KMS-11 (cell line): ENCODE results near the gene CD28.

Experiments used
- H2AFZ ChIP-seq: fragments of 200-600 bp; sonication (generic); 2 replicates; pipeline ENCODE4 v1.6.1; 2016; ENCODE audit warnings: antibody characterized with exemption, mixed run types, low read depth
- H3K27ac ChIP-seq: fragments of 200-600 bp; sonication (generic); 2 replicates; pipeline ENCODE4 v1.6.1; 2016; ENCODE audit warnings: mild to moderate bottlenecking, mixed run types
- H3K27me3 ChIP-seq: fragments of 200-600 bp; sonication (generic); 2 replicates; pipeline ENCODE4 v1.6.1; 2017; ENCODE audit warnings: mild to moderate bottlenecking, low read depth, mixed run types, moderate library complexity; ENCODE audit not compliant: insufficient read depth
- H3K36me3 ChIP-seq: fragments of 200-600 bp; sonication (generic); 2 replicates; pipeline ENCODE4 v1.6.1; 2017; ENCODE audit warnings: mild to moderate bottlenecking, mixed run types; ENCODE audit not compliant: insufficient read depth
- H3K4me1 ChIP-seq: fragments of 200-600 bp; sonication (generic); 2 replicates; pipeline ENCODE4 v1.6.1; 2016; ENCODE audit warnings: mild to moderate bottlenecking, low read depth, mixed run types; ENCODE audit not compliant: poor library complexity, severe bottlenecking
- H3K4me2 ChIP-seq: fragments of 200-600 bp; sonication (generic); 2 replicates; pipeline ENCODE4 v1.7.0; 2016; ENCODE audit warnings: mild to moderate bottlenecking, mixed run types
- H3K4me3 ChIP-seq: fragments of 200-600 bp; sonication (generic); IDR thresholded peaks from 2 replicates; pipeline ENCODE4 v1.6.1; 2017; ENCODE audit warnings: low read depth, low read length, mixed read lengths; ENCODE audit not compliant: insufficient read depth
- H3K79me2 ChIP-seq: fragments of 200-600 bp; sonication (generic); 2 replicates; pipeline ENCODE4 v1.6.1; 2016; ENCODE audit warnings: low read depth, mixed run types; ENCODE audit not compliant: insufficient read depth
- H3K9ac ChIP-seq: fragments of 200-600 bp; sonication (generic); 2 replicates; pipeline ENCODE4 v1.6.1; 2016; ENCODE audit warnings: mild to moderate bottlenecking, mixed run types
- H4K20me1 ChIP-seq: fragments of 200-600 bp; sonication (generic); 2 replicates; pipeline ENCODE4 v1.6.1; 2016; ENCODE audit warnings: mild to moderate bottlenecking, mixed run types; ENCODE audit not compliant: insufficient read depth
- CTCF ChIP-seq: fragments of 200-600 bp; sonication (generic); conservative IDR thresholded peaks from 2 replicates; pipeline ENCODE4 v1.6.1; 2017; ENCODE audit warnings: low read depth, mild to moderate bottlenecking, antibody characterized with exemption, low read length, moderate library complexity, mixed read lengths

CD28 gene

GRCh38 chr2:203751685-203752271 lies 45.3 kb downstream of the CD28 start:
- Histone ChIP-seq H2AFZ (no peak overlapping the region), H3K4me3 (no peak overlapping the region), H3K27ac (no peak overlapping the region), H3K9ac (no peak overlapping the region), H3K79me2 (no peaks in the 10 kb centered on the region), H3K4me2 (no peak overlapping the region), H3K4me1 (no peaks in the 10 kb centered on the region), H3K36me3 (no peaks in the 10 kb centered on the region), H3K27me3 (no peaks in the 10 kb centered on the region), H4K20me1 (no peaks in the 10 kb centered on the region)
- no peak for TF ChIP-seq CTCF

- Histone ChIP-seq H4K20me1 (no peaks in the 10 kb centered on the region), H3K36me3 (no peaks in the 10 kb centered on the region), H2AFZ (no peak overlapping the region), H3K4me2 (no peak overlapping the region), H3K9ac (no peak overlapping the region), H3K4me3 (no peak overlapping the region), H3K27ac (no peak overlapping the region), H3K4me1 (no peaks in the 10 kb centered on the region), H3K79me2 (no peaks in the 10 kb centered on the region), H3K27me3 (no peaks in the 10 kb centered on the region)
- no peak for TF ChIP-seq CTCF
These were observed 49.7 kb downstream of the CD28 start for GRCh38 chr2:203756161-203756560.

- Histone ChIP-seq H3K9ac (no peak overlapping the region), H3K27me3 (no peaks in the 10 kb centered on the region), H3K36me3 (no peaks in the 10 kb centered on the region), H3K4me3 (no peak overlapping the region), H3K4me1 (no peaks in the 10 kb centered on the region), H3K4me2 (no peak overlapping the region), H4K20me1 (no peaks in the 10 kb centered on the region), H2AFZ (no peak overlapping the region), H3K79me2 (no peaks in the 10 kb centered on the region), H3K27ac (no peak overlapping the region)
- TF ChIP-seq CTCF = no peak
These were observed 52.6 kb downstream of the CD28 start for GRCh38 chr2:203758841-203759689.

GRCh38 chr2:203759690-203760365 lies 53.4 kb downstream of the CD28 start:
- H3K4me1 ChIP-seq = no peaks in the 10 kb centered on the region
- H3K27me3 ChIP-seq = no peaks in the 10 kb centered on the region
- no peak overlapping the region for H3K4me2 ChIP-seq
- no peak overlapping the region for H3K4me3 ChIP-seq
- no peaks in the 10 kb centered on the region for H3K36me3 ChIP-seq
- TF ChIP-seq CTCF = no peak
- no peak overlapping the region for H2AFZ ChIP-seq
- H3K79me2 ChIP-seq = no peaks in the 10 kb centered on the region
- H3K9ac ChIP-seq = no peak overlapping the region
- H3K27ac ChIP-seq = no peak overlapping the region
- H4K20me1 ChIP-seq = no peaks in the 10 kb centered on the region
